SK-N-SH (cell line): ENCODE measurements around the gene GRAMD2A. TPM values are rescaled to one million over a fixed set of nuclear protein-coding genes. Genes with fewer than 3 reads are reported as not detected.

Source experiments
- CTCF ChIA-PET: fragments of 300-600, 350-600 bp; formaldehyde crosslinking; extraction: SDS; loops from one replicate; lab custom pipeline; 2021; lab: Yijun Ruan, JAX
- POLR2A ChIA-PET: fragments of 350-600 bp; sonication (Branson Sonifier 250); formaldehyde crosslinking; extraction: SDS; loops from one replicate; lab custom pipeline; 2020; ENCODE audit warnings: antibody characterized with exemption, inconsistent platforms; lab: Yijun Ruan, JAX
- DNase-seq: peaks from one replicate; pipeline ENCODE4 v3.0.0; 2012
- H2AFZ ChIP-seq: fragments of 200-600 bp; sonication (generic); 2 replicates; pipeline ENCODE4 v1.8.1; 2016; ENCODE audit warnings: antibody characterized with exemption, mild to moderate bottlenecking, low read depth
- H3F3A ChIP-seq: fragments of 200-600 bp; sonication (generic); replicated peaks from 2 replicates; pipeline ENCODE3; 2016; ENCODE audit warnings: antibody characterized with exemption, mild to moderate bottlenecking; ENCODE audit not compliant: insufficient read depth
- H3K27ac ChIP-seq, 2 experiments: fragments of 200-500 bp in 1 of 2; fragments of 200-600 bp in 1 of 2; sonication (Bioruptor generic) in 1 of 2; sonication (generic), shearing (Covaris generic) in 1 of 2; 2 replicates each; pipeline versions ENCODE4 v1.5.1 to v1.6.1; 2014 to 2016; ENCODE audit warnings: low read depth in 2 of 2, inconsistent platforms in 1 of 2, low read length in 1 of 2, mild to moderate bottlenecking in 1 of 2, mixed read lengths in 1 of 2
- H3K27me3 ChIP-seq: fragments of 200-600 bp; sonication (generic), shearing (Covaris generic); 2 replicates; pipeline ENCODE4 v1.6.1; 2016; ENCODE audit warnings: mixed run types; ENCODE audit not compliant: insufficient read depth
- H3K36me3 ChIP-seq, 2 experiments: fragments of 200-500 bp in 1 of 2; fragments of 200-600 bp in 1 of 2; sonication (Bioruptor generic) in 1 of 2; sonication (generic) in 1 of 2; replicated peaks in 1 of 2; 2 replicates each; pipeline versions ENCODE3 to v1.5.1; 2014 to 2016; ENCODE audit warnings: low read length in 1 of 2, mild to moderate bottlenecking in 1 of 2; ENCODE audit not compliant: insufficient read depth in 2 of 2, control insufficient read depth in 1 of 2
- H3K4me1 ChIP-seq, 2 experiments: fragments of 200-500 bp in 1 of 2; fragments of 200-600 bp in 1 of 2; sonication (Bioruptor generic) in 1 of 2; sonication (generic), shearing (Covaris generic) in 1 of 2; 2 replicates each; pipeline versions ENCODE4 v1.5.1 to v1.6.1; 2014 to 2016; ENCODE audit warnings: low read depth in 1 of 2, low read length in 1 of 2, mixed run types in 1 of 2; ENCODE audit not compliant: insufficient read depth in 2 of 2, control insufficient read depth in 1 of 2
- H3K4me2 ChIP-seq: fragments of 200-600 bp; sonication (generic), shearing (Covaris generic); 2 replicates; pipeline ENCODE4 v1.6.1; 2017; ENCODE audit warnings: mixed run types
- H3K4me3 ChIP-seq, 2 experiments: fragments of 200-500 bp in 1 of 2; fragments of 200-600 bp in 1 of 2; sonication (Bioruptor generic) in 1 of 2; sonication (generic), shearing (Covaris generic) in 1 of 2; 2 replicates each; pipeline versions ENCODE4 v1.5.1 to v1.8.1; 2014 to 2016; ENCODE audit warnings: low read depth in 2 of 2, inconsistent platforms in 1 of 2, low read length in 1 of 2, mild to moderate bottlenecking in 1 of 2, mixed read lengths in 1 of 2, moderate library complexity in 1 of 2
- H3K79me2 ChIP-seq: fragments of 200-600 bp; sonication (generic); 2 replicates; pipeline ENCODE4 v1.8.1; 2017; ENCODE audit warnings: mild to moderate bottlenecking; ENCODE audit not compliant: insufficient read depth
- H3K9ac ChIP-seq: fragments of 200-600 bp; sonication (generic); 2 replicates; pipeline ENCODE4 v1.6.1; 2017; ENCODE audit warnings: mixed run types
- H3K9me2 ChIP-seq: fragments of 200-600 bp; sonication (generic); 2 replicates; pipeline ENCODE4 v1.6.1; 2017; ENCODE audit warnings: mixed run types
- H3K9me3 ChIP-seq: fragments of 200-600 bp; sonication (generic); 2 replicates; pipeline ENCODE4 v1.6.1; 2017; ENCODE audit warnings: mixed run types, mild to moderate bottlenecking, moderate library complexity
- H4K20me1 ChIP-seq: fragments of 200-600 bp; sonication (generic); 2 replicates; pipeline ENCODE4 v1.6.1; 2017; ENCODE audit warnings: mild to moderate bottlenecking, mixed run types; ENCODE audit not compliant: insufficient read depth
- CTCF ChIP-seq: fragments of 200-600 bp; sonication (generic); IDR thresholded peaks from 2 replicates; pipeline ENCODE4 v1.6.1; 2017; ENCODE audit warnings: antibody characterized with exemption, mild to moderate bottlenecking, moderate library complexity
- ELF1 ChIP-seq: IDR thresholded peaks from 2 replicates; pipeline ENCODE4 v1.4.0; 2012
- EP300 ChIP-seq, 2 experiments: IDR thresholded peaks; 2 replicates each; pipeline versions ENCODE4 v1.4.0 to v1.6.1; 2012; ENCODE audit warnings: borderline replicate concordance in 1 of 2, low read depth in 1 of 2, low read length in 1 of 2
- FOXJ3 ChIP-seq: sonication (generic); formaldehyde crosslinking; IDR thresholded peaks from 2 replicates; pipeline ENCODE4 v1.5.1; 2020; ENCODE audit warnings: mild to moderate bottlenecking, missing genetic modification reagents
- FOXM1 ChIP-seq: IDR thresholded peaks from 2 replicates; pipeline ENCODE4 v1.4.0; 2012; ENCODE audit warnings: low read depth, mild to moderate bottlenecking
- GABPA ChIP-seq: IDR thresholded peaks from 2 replicates; pipeline ENCODE4 v1.4.0; 2012; ENCODE audit warnings: low read depth, mild to moderate bottlenecking
- GATA2 ChIP-seq: sonication (generic); formaldehyde crosslinking; IDR thresholded peaks from 2 replicates; pipeline ENCODE4 v1.5.0; 2020; ENCODE audit warnings: mild to moderate bottlenecking, missing genetic modification reagents
- IRF3 ChIP-seq: fragments of 150-350 bp; IDR thresholded peaks from 2 replicates; pipeline ENCODE4 v1.6.1; 2016; ENCODE audit warnings: mild to moderate bottlenecking, low read depth, low read length
- MAX ChIP-seq: IDR thresholded peaks from 2 replicates; pipeline ENCODE4 v1.4.0; 2012; ENCODE audit warnings: low read depth
- MEF2A ChIP-seq: IDR thresholded peaks from 2 replicates; pipeline ENCODE4 v1.4.0; 2012; ENCODE audit warnings: low read depth, borderline replicate concordance
- NFIC ChIP-seq: IDR thresholded peaks from 2 replicates; pipeline ENCODE4 v1.4.0; 2012; ENCODE audit warnings: borderline replicate concordance
- NRF1 ChIP-seq: IDR thresholded peaks from 2 replicates; pipeline ENCODE4 v1.6.1; 2012; ENCODE audit warnings: low read depth, mild to moderate bottlenecking, low read length
- POLR2AphosphoS5 ChIP-seq: IDR thresholded peaks from 2 replicates; pipeline ENCODE4 v1.6.1; 2012; ENCODE audit warnings: low read depth, low read length
- RCOR1 ChIP-seq: fragments of 150-350 bp; IDR thresholded peaks from 2 replicates; pipeline ENCODE4 v1.6.1; 2017; ENCODE audit warnings: antibody characterized with exemption, low read length
- RFX5 ChIP-seq: IDR thresholded peaks from 2 replicates; pipeline ENCODE4 v1.6.1; 2012; ENCODE audit warnings: mild to moderate bottlenecking, improper control_type of control experiment, low read length
- TAF1 ChIP-seq: IDR thresholded peaks from 2 replicates; pipeline ENCODE4 v1.6.1; 2012; ENCODE audit warnings: low read depth, mild to moderate bottlenecking, low read length, moderate library complexity, borderline replicate concordance
- TCF12 ChIP-seq: IDR thresholded peaks from 2 replicates; pipeline ENCODE4 v1.4.0; 2012
- TEAD4 ChIP-seq: IDR thresholded peaks from 2 replicates; pipeline ENCODE4 v1.4.0; 2012; ENCODE audit warnings: mild to moderate bottlenecking, borderline replicate concordance; ENCODE audit not compliant: insufficient read depth
- USF1 ChIP-seq: IDR thresholded peaks from 2 replicates; pipeline ENCODE4 v1.4.0; 2012; ENCODE audit warnings: low read depth, borderline replicate concordance
- USF2 ChIP-seq: fragments of 150-350 bp; IDR thresholded peaks from 2 replicates; pipeline ENCODE4 v1.6.1; 2017; ENCODE audit warnings: antibody characterized with exemption, low read length, low read depth, borderline replicate concordance
- ZBTB33 ChIP-seq: IDR thresholded peaks from 2 replicates; pipeline ENCODE4 v1.4.0; 2012; ENCODE audit warnings: low read depth, borderline replicate concordance
- WGBS: methylation state at CpG from one replicate; pipeline ENCODE4 v1.1.6; 2017; ENCODE audit warnings: low lambda C conversion rate; 5-methylcytosine and 5-hydroxymethylcytosine counted together
- polyA plus RNA-seq, 3 experiments: library from polyadenylated mRNA; depleted of rRNA; stranded (reverse); fragments of >200 nt; gene quantifications; 2 replicates each; pipeline ENCODE4 v1.2.3, GENCODE V29; 2012

The GRAMD2A gene
- polyA plus RNA-seq, 1 of the 3 experiments (the other 2 are of a cell fraction): 0.10 TPM

- CTCF ChIA-PET: interaction anchor here (3.5 kb wide), 1 partner anchor 10 kb away, joined by 23 read pairs; no protein-coding TSS in a partner anchor
- Histone ChIP-seq H3K27ac (no peak overlapping the region), H3K4me3 (no peak overlapping the region), H3K4me1 (peaks cover 0 to 6% of the 10 kb centered on the region in 2 experiments; a peak in 1 of 4 replicates), H3F3A (no peaks in the 10 kb centered on the region), H3K9ac (no peak overlapping the region), H3K27me3 (no peaks in the 10 kb centered on the region), H4K20me1 (no peaks in the 10 kb centered on the region), H3K9me3 (no peaks in the 10 kb centered on the region), H3K36me3 (no peaks in the 10 kb centered on the region), H3K79me2 (no peaks in the 10 kb centered on the region), H2AFZ (no peak overlapping the region), H3K9me2 (no peaks in the 10 kb centered on the region), H3K4me2 (no peak overlapping the region)
- TF ChIP-seq MEF2A: no peak
- TF ChIP-seq MAX: no peak
- TF ChIP-seq IRF3: no peak
- no peak for TF ChIP-seq FOXJ3 (CRISPR knock-in tag)
- TF ChIP-seq TEAD4: no peak
- no peak for TF ChIP-seq RCOR1
- no peak for TF ChIP-seq TAF1
- no peak for TF ChIP-seq RFX5
- TF ChIP-seq EP300 (IDR thresholded peaks at IDR 0.05; ENCODE audit: borderline replicate concordance in 1 of 2, low read depth in 1 of 2, low read length in 1 of 2): no peak
- TF ChIP-seq NFIC: no peak
- no peak for TF ChIP-seq USF1
- TF ChIP-seq NRF1: no peak
- POLR2A ChIA-PET: no interaction called here
- WGBS: 76% methylated on average over 4 of the region's 5 CpGs
- DNase-seq: no peak
Measured at GRCh38 chr15:72166716-72167417, 30.7 kb downstream of the GRAMD2A start.

GRCh38 chr15:72163719-72164118, 33.9 kb downstream of the GRAMD2A start:
- Histone ChIP-seq H3K27ac (no peak overlapping the region), H3K9me2 (no peaks in the 10 kb centered on the region), H3K4me1 (peaks cover 0 to 6% of the 10 kb centered on the region in 2 experiments; a peak in 1 of 4 replicates), H3K27me3 (no peaks in the 10 kb centered on the region), H3K79me2 (no peaks in the 10 kb centered on the region), H3K9me3 (no peaks in the 10 kb centered on the region), H3K36me3 (no peaks in the 10 kb centered on the region), H2AFZ (no peak overlapping the region), H4K20me1 (no peaks in the 10 kb centered on the region), H3K4me2 (no peak overlapping the region), H3F3A (no peaks in the 10 kb centered on the region), H3K9ac (no peak overlapping the region), H3K4me3 (no peak overlapping the region)
- CTCF ChIA-PET: interaction anchor here (1.1 to 2.2 kb wide), 5 partner anchors 8 to 420 kb away, joined by 3 to 13 read pairs (median 3); no protein-coding TSS in a partner anchor
- POLR2A ChIA-PET: no interaction called here
- DNase-seq: no peak
- WGBS: 71% methylated on average over 4 of the region's 4 CpGs
- no peak for TF ChIP-seq TAF1
- no peak for TF ChIP-seq EP300 (IDR thresholded peaks at IDR 0.05; ENCODE audit: borderline replicate concordance in 1 of 2, low read depth in 1 of 2, low read length in 1 of 2)
- TF ChIP-seq POLR2AphosphoS5: no peak
- no peak for TF ChIP-seq FOXM1
- no peak for TF ChIP-seq NRF1
- TF ChIP-seq TCF12: no peak
- TF ChIP-seq ELF1: no peak
- TF ChIP-seq CTCF: no peak
- no peak for TF ChIP-seq USF2
- no peak for TF ChIP-seq ZBTB33
- TF ChIP-seq GATA2 (CRISPR knock-in tag): no peak
- TF ChIP-seq GABPA: no peak
- no peak for TF ChIP-seq RFX5
